ENCODE results near the gene XKR7. TPM values are rescaled to one million over a fixed set of nuclear protein-coding genes. Genes with fewer than 3 reads are reported as not detected.

XKR7 gene
- total and polyA plus RNA-seq, 5 experiments from 2014 or later = not detected

GRCh38 chr20:32050324-32050841 lies 82.4 kb downstream of the XKR7 start:
- Mint-ChIP-seq H3K36me3 (no peaks in the 10 kb centered on the region), H3K4me1 (peaks cover 10 to 25% (median 22%) of the 10 kb centered on the region in 4 donors)

GRCh38 chr20:32050851-32051556 lies 83.1 kb downstream of the XKR7 start:
- no peak for DNase-seq
- Mint-ChIP-seq H3K27ac (peak overlapping the region in 3 of 10 donors; percentile 35 to 61 (median 60)), H3K9me3 (peaks cover 0 to 2% (median 0%) of the 10 kb centered on the region in 9 donors), H3K27me3 (peaks cover 41 to 82% (median 46%) of the 10 kb centered on the region in 5 donors), H3K4me3 (peak overlapping the region in 8 of 10 donors; percentile 63 to 86 (median 80)), H3K4me1 (peaks cover 10 to 25% (median 22%) of the 10 kb centered on the region in 4 donors), H3K36me3 (no peaks in the 10 kb centered on the region)
- no peak for ATAC-seq
- POLR2A ChIA-PET = no interaction called here

More at GRCh38 chr20:32050324-32050841, 82.4 kb downstream of the XKR7 start:
- DNase-seq = no peak
- Mint-ChIP-seq H3K4me3 (peak overlapping the region in 3 of 10 donors; percentile 8 to 70 (median 47)), H3K27me3 (peaks cover 45 to 88% (median 48%) of the 10 kb centered on the region in 5 donors), H3K9me3 (peaks cover 0 to 2% (median 0%) of the 10 kb centered on the region in 9 donors), H3K27ac (no peak overlapping the region)
- POLR2A ChIA-PET = no interaction called here
- no peak for ATAC-seq

- Mint-ChIP-seq H3K4me3 (peak overlapping the region; percentile 63 to 86 (median 78)), H3K9me3 (peaks cover 0 to 2% (median 0%) of the 10 kb centered on the region in 9 donors), H3K27me3 (peaks cover 36 to 75% (median 42%) of the 10 kb centered on the region in 5 donors), H3K36me3 (no peaks in the 10 kb centered on the region), H3K4me1 (peaks cover 10 to 25% (median 22%) of the 10 kb centered on the region in 4 donors), H3K27ac (peak overlapping the region in 4 of 10 donors; percentile 6 to 61 (median 35))
- POLR2A ChIA-PET = no interaction called here
- ATAC-seq (no peak), DNase-seq (no peak)
These were observed 83.8 kb downstream of the XKR7 start for GRCh38 chr20:32051720-32052089.

GRCh38 chr20:32052090-32052777 lies 84.3 kb downstream of the XKR7 start, which contains the start of gene HCK:
Gene HCK, plus strand, starts transcription at chr20:32052242.
- POLR2A ChIA-PET = no interaction called here
- Mint-ChIP-seq H3K36me3 (no peaks in the 10 kb centered on the region), H3K4me1 (peaks cover 10 to 27% (median 22%) of the 10 kb centered on the region in 4 donors), H3K27me3 (peaks cover 36 to 75% (median 41%) of the 10 kb centered on the region in 5 donors), H3K4me3 (peak within 1 kb of the TSS; percentile 63 to 86 (median 78)), H3K9me3 (peaks cover 0 to 2% (median 0%) of the 10 kb centered on the region in 9 donors), H3K27ac (peak within 1 kb of the TSS in 6 of 10 donors; percentile 6 to 61 (median 14))
- DNase-seq = peak in 1 of 10 donors; percentile 4
- peak; percentile 54 to 63 for ATAC-seq

GRCh38 chr20:32052778-32053362 lies 84.9 kb downstream of the XKR7 start:
- POLR2A ChIA-PET = no interaction called here
- Mint-ChIP-seq H3K36me3 (no peaks in the 10 kb centered on the region), H3K27me3 (peaks cover 36 to 78% (median 40%) of the 10 kb centered on the region in 5 donors), H3K9me3 (peaks cover 0 to 2% (median 0%) of the 10 kb centered on the region in 9 donors), H3K27ac (peak overlapping the region in 1 of 10 donors; percentile 9), H3K4me3 (peak overlapping the region; percentile 24 to 86 (median 59)), H3K4me1 (peaks cover 10 to 27% (median 22%) of the 10 kb centered on the region in 4 donors)
- ATAC-seq (peak in 1 of 2 donors; percentile 23), DNase-seq (no peak)

Other genes with a start within 250 kb of the XKR7 start
- 10 to 100 TPM; 14.8 to 17.7 TPM for gene BCL2L1, start 245.3 kb upstream of the XKR7 start, total RNA-seq
- 10 to 100 TPM in 1 of 3 donors, 1 to 10 TPM in 2; 8.0 to 15.4 (median 8.2) TPM for gene BCL2L1, start 245.3 kb upstream of the XKR7 start, polyA plus RNA-seq
- gene TPX2, start 228.9 kb upstream of the XKR7 start, total RNA-seq = under 1 TPM; 0.16 to 0.22 TPM
- gene TPX2, start 228.9 kb upstream of the XKR7 start, polyA plus RNA-seq = under 1 TPM in 2 of 3 donors, not detected in 1; 0.30 to 0.50 TPM
- not detected for gene MYLK2, start 148.8 kb upstream of the XKR7 start, total RNA-seq
- not detected for gene MYLK2, start 148.8 kb upstream of the XKR7 start, polyA plus RNA-seq
- gene FOXS1, start 122.5 kb upstream of the XKR7 start, total RNA-seq = not detected
- gene FOXS1, start 122.5 kb upstream of the XKR7 start, polyA plus RNA-seq = not detected
- gene DUSP15, start 97.6 kb upstream of the XKR7 start, total RNA-seq = not detected
- gene DUSP15, start 97.6 kb upstream of the XKR7 start, polyA plus RNA-seq = not detected
- not detected for gene TTLL9, start 97.5 kb upstream of the XKR7 start, total RNA-seq
- not detected for gene TTLL9, start 97.5 kb upstream of the XKR7 start, polyA plus RNA-seq
- gene PDRG1, start 16.1 kb upstream of the XKR7 start, total RNA-seq = 10 to 100 TPM; 11.2 to 11.5 TPM
- 10 to 100 TPM; 13.5 to 23.6 (median 13.8) TPM for gene PDRG1, start 16.1 kb upstream of the XKR7 start, polyA plus RNA-seq
- not detected for gene CCM2L, start 42.3 kb downstream of the XKR7 start, total RNA-seq
- gene CCM2L, start 42.3 kb downstream of the XKR7 start, polyA plus RNA-seq = not detected
- under 1 TPM; 0.71 to 0.86 TPM for gene HCK, start 84.1 kb downstream of the XKR7 start, total RNA-seq
- gene HCK, start 84.1 kb downstream of the XKR7 start, polyA plus RNA-seq = under 1 TPM in 2 of 3 donors, not detected in 1; 0.24 to 0.35 TPM
- 10 to 100 TPM; 42.6 to 44.3 TPM for gene TM9SF4, start 141.6 kb downstream of the XKR7 start, total RNA-seq
- gene TM9SF4, start 141.6 kb downstream of the XKR7 start, polyA plus RNA-seq = 10 to 100 TPM; 31.5 to 43.4 (median 33.3) TPM
- gene PLAGL2, start 239.6 kb downstream of the XKR7 start, total RNA-seq = 10 to 100 TPM; 12.9 to 14.5 TPM
- gene PLAGL2, start 239.6 kb downstream of the XKR7 start, polyA plus RNA-seq = 1 to 10 TPM; 1.2 to 4.2 (median 2.5) TPM
- 10 to 100 TPM; 15.4 to 21.8 TPM for gene POFUT1, start 239.7 kb downstream of the XKR7 start, total RNA-seq
- gene POFUT1, start 239.7 kb downstream of the XKR7 start, polyA plus RNA-seq = 10 to 100 TPM; 10.7 to 15.0 (median 12.2) TPM

Data from naive thymus-derived CD8-positive, alpha-beta T cell (primary cell).